ENCODE data around the gene ECSCR.

The ECSCR gene

GRCh38 chr5:139475865-139476617 is 13.5 kb upstream of the ECSCR start:
- no peak for TF ChIP-seq CTCF (conservative IDR thresholded peaks at IDR 0.05; ENCODE audit: low read depth, low read length)
- DNase-seq (ENCODE audit: low read depth) = no peak
- no peak overlapping the region for H3K4me3 ChIP-seq (ENCODE audit: low read length)

GRCh38 chr5:139474890-139475791 is 12.6 kb upstream of the ECSCR start:
- DNase-seq (ENCODE audit: low read depth) = no peak
- no peak overlapping the region for H3K4me3 ChIP-seq (ENCODE audit: low read length)

GRCh38 chr5:139473565-139473964 is 11.0 kb upstream of the ECSCR start:
- no peak for DNase-seq (ENCODE audit: low read depth)
- no peak overlapping the region for H3K4me3 ChIP-seq (ENCODE audit: low read length)

More at GRCh38 chr5:139474890-139475791, 12.6 kb upstream of the ECSCR start:
- no peak for TF ChIP-seq CTCF (conservative IDR thresholded peaks at IDR 0.05; ENCODE audit: low read depth, low read length)

GRCh38 chr5:139473105-139473504 is 10.6 kb upstream of the ECSCR start:
- H3K4me3 ChIP-seq (ENCODE audit: low read length) = no peak overlapping the region
- no peak for DNase-seq (ENCODE audit: low read depth)
- no peak for TF ChIP-seq CTCF (conservative IDR thresholded peaks at IDR 0.05; ENCODE audit: low read depth, low read length)

More at GRCh38 chr5:139473565-139473964, 11.0 kb upstream of the ECSCR start:
- TF ChIP-seq CTCF (conservative IDR thresholded peaks at IDR 0.05; ENCODE audit: low read depth, low read length) = no peak

GRCh38 chr5:139472386-139473030 is 10.0 kb upstream of the ECSCR start:
- DNase-seq (ENCODE audit: low read depth) = no peak
- no peak for TF ChIP-seq CTCF (conservative IDR thresholded peaks at IDR 0.05; ENCODE audit: low read depth, low read length)

GRCh38 chr5:139470821-139471300 is 8.3 kb upstream of the ECSCR start, which contains the start of gene SMIM33:
Gene SMIM33 (plus strand): TSS chr5:139471004. CDS start chr5:139471122, 118 bp downstream.
- TF ChIP-seq CTCF (conservative IDR thresholded peaks at IDR 0.05; ENCODE audit: low read depth, low read length) = no peak

More at GRCh38 chr5:139472386-139473030, 10.0 kb upstream of the ECSCR start:
- H3K4me3 ChIP-seq (ENCODE audit: low read length) = no peak overlapping the region

More at GRCh38 chr5:139470821-139471300, 8.3 kb upstream of the ECSCR start, which contains the start of gene SMIM33:
- no peak within 1 kb of the TSS for H3K4me3 ChIP-seq (ENCODE audit: low read length)
- DNase-seq (ENCODE audit: low read depth) = no peak

All from retinal pigment epithelial cell (primary cell).